ENCODE data around the gene PPARA.
A peak's percentile ranks its signal among the peaks of the same experiment; 100 is the strongest.

Gene PPARA

GRCh38 chr22:46224044-46224897, 73.9 kb downstream of the PPARA start:
- DNase-seq = no peak

- no peak for DNase-seq
Measured at GRCh38 chr22:46224898-46225290, 74.6 kb downstream of the PPARA start.

GRCh38 chr22:46225631-46226030, 75.3 kb downstream of the PPARA start:
- no peak for DNase-seq

- no peak for DNase-seq
Measured at GRCh38 chr22:46226577-46226976, 76.3 kb downstream of the PPARA start.

GRCh38 chr22:46229701-46230100, 79.4 kb downstream of the PPARA start:
- DNase-seq = no peak

GRCh38 chr22:46230262-46230901, 80.1 kb downstream of the PPARA start:
- no peak for DNase-seq

GRCh38 chr22:46233231-46233630, 82.9 kb downstream of the PPARA start:
- peak; percentile 6 to 33 for DNase-seq

- DNase-seq = no peak
Measured at GRCh38 chr22:46234969-46235368, 84.6 kb downstream of the PPARA start.

GRCh38 chr22:46237453-46238124, 87.3 kb downstream of the PPARA start:
- DNase-seq = no peak

- DNase-seq = no peak
Measured at GRCh38 chr22:46238541-46238940, 88.2 kb downstream of the PPARA start.

- DNase-seq = peak in 1 of 2 donors; percentile 61
Measured at GRCh38 chr22:46239261-46240048, 89.1 kb downstream of the PPARA start.

- DNase-seq = no peak
Measured at GRCh38 chr22:46240073-46240472, 89.7 kb downstream of the PPARA start.

- DNase-seq = no peak
Measured at GRCh38 chr22:46240506-46240905, 90.2 kb downstream of the PPARA start.

GRCh38 chr22:46240907-46241306, 90.6 kb downstream of the PPARA start:
- DNase-seq = no peak

- DNase-seq = no peak
Measured at GRCh38 chr22:46241396-46242007, 91.2 kb downstream of the PPARA start.

- no peak for DNase-seq
Measured at GRCh38 chr22:46242076-46242475, 91.8 kb downstream of the PPARA start.

GRCh38 chr22:46244771-46245170, 94.4 kb downstream of the PPARA start:
- no peak for DNase-seq

- DNase-seq = no peak
Measured at GRCh38 chr22:46245511-46245910, 95.2 kb downstream of the PPARA start.

- DNase-seq = no peak
Measured at GRCh38 chr22:46246178-46246577, 95.9 kb downstream of the PPARA start.

GRCh38 chr22:46247443-46247975, 97.2 kb downstream of the PPARA start:
- DNase-seq = no peak

- DNase-seq = peak; percentile 66 to 80
Measured at GRCh38 chr22:46250035-46250782, 99.9 kb downstream of the PPARA start, which contains the start of gene CDPF1. Gene CDPF1, minus strand, starts transcription at chr22:46250293. Its CDS starts 2,009 bp downstream, at chr22:46248284.

All from bone marrow (tissue), 2 donors.